Thoracic aorta (tissue), 2 donors: ENCODE data around the gene PAK4. TPM values are rescaled to one million over a fixed set of nuclear protein-coding genes. Genes with fewer than 3 reads are reported as not detected.
A peak's percentile ranks its signal among the peaks of the same experiment; 100 is the strongest.

Experiments
- ATAC-seq: fragments of 150-250 bp; one replicate; pipeline ENCODE4 v1.8.0; 2017; ENCODE audit warnings: low read depth; ENCODE audit not compliant: insufficient number of reproducible peaks, low FRiP score
- DNase-seq: peaks from one replicate; pipeline ENCODE4 v3.0.0-alpha.2; 2020; ENCODE audit warnings: low spot score
- H3K27ac ChIP-seq, 2 donors: fragments of 200-600 bp; sonication (generic); 1 replicate in 1 of 2; 2 replicates in 1 of 2; pipeline ENCODE4 v1.5.1; 2016; ENCODE audit warnings: mild to moderate bottlenecking in 2 of 2, moderate library complexity in 2 of 2
- H3K27me3 ChIP-seq: fragments of 200-600 bp; sonication (generic); replicated peaks from 2 replicates; pipeline ENCODE4 v1.6.0; 2016; ENCODE audit warnings: mild to moderate bottlenecking; ENCODE audit not compliant: insufficient read depth
- H3K36me3 ChIP-seq: fragments of 200-600 bp; sonication (generic); one replicate; pipeline ENCODE4 v1.5.1; 2016
- H3K4me1 ChIP-seq, 2 donors: fragments of 200-600 bp; sonication (generic); 1 replicate in 1 of 2; 2 replicates in 1 of 2; pipeline versions ENCODE4 v1.5.1 to v1.6.0; 2016; ENCODE audit warnings: low read depth in 2 of 2, mild to moderate bottlenecking in 1 of 2; ENCODE audit not compliant: control insufficient read depth in 1 of 2
- H3K4me3 ChIP-seq: fragments of 200-600 bp; sonication (generic); 2 replicates; pipeline ENCODE4 v1.5.1; 2016; ENCODE audit warnings: mild to moderate bottlenecking
- H3K9me3 ChIP-seq: fragments of 200-600 bp; sonication (generic); 2 replicates; pipeline ENCODE4 v1.5.1; 2016
- total RNA-seq, 2 donors: library from RNA; depleted of rRNA; stranded (reverse); fragments of >200 nt; gene quantifications; one replicate each; pipeline versions ENCODE4 v1.1.0 to v1.2.3, GENCODE V29; 2016
- TF ChIP-seq, protein P1 (sequence below): fragments of 200-600 bp; sonication (generic); IDR thresholded peaks from one replicate; pipeline ENCODE4 v1.5.1; 2019; ENCODE audit warnings: antibody characterized with exemption

Gene PAK4
- total RNA-seq, 2 donors from 2014 or later: 7.4 to 8.7 TPM

DNA sequence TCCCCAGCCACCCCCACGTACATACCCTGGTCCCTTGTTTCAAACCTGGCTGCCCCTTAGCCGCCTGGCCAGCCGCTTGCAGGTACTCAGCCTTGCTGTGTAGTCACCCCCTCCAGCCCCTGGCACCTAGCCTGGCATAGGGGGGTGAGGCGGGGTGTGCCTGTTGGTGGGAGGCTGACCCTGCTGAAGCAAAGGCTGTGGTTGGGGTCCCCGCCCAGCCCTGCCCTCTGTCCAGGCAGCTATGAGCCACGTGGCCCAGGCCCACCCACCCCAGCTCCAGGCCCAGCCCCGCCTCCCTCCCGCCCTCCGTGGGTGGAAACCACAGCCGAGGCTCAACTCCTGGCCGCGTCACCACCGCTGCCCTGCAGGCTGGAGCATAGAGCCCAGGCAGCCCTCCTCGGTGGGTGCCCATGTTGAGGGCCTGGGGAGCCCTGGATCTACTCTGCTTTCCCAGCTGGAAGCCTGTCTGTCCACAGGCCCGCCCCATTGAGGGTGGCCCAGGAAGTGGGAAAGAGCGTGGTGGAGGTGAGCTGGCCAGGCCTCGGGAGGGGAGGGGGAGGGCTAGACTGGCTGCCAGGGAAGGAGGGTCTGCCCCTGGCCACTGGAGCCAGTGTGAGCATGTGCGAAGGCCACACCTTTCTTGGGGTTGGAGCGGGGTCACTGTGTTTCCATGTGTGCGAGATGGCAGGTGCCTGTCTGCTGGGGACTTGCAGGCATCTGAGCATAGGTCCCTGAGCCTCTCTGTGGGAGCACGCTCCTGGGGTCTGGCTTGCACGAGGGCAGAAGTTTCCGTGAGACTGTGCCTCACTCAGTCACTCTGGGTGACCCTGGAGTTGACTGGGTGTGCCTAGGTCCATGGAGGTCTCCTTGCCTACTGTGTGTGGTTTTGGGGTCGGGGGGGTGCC, 31.0 kb downstream of the PAK4 start:
- no peaks in the 10 kb centered on the region for H3K36me3 ChIP-seq
- H3K27me3 ChIP-seq: no peaks in the 10 kb centered on the region
- no peaks in the 10 kb centered on the region for H3K9me3 ChIP-seq
- no peak for ATAC-seq
- H3K27ac ChIP-seq: no peak overlapping the region
- peak overlapping the region; percentile 42 for H3K4me3 ChIP-seq
- TF ChIP-seq, protein P1, sequence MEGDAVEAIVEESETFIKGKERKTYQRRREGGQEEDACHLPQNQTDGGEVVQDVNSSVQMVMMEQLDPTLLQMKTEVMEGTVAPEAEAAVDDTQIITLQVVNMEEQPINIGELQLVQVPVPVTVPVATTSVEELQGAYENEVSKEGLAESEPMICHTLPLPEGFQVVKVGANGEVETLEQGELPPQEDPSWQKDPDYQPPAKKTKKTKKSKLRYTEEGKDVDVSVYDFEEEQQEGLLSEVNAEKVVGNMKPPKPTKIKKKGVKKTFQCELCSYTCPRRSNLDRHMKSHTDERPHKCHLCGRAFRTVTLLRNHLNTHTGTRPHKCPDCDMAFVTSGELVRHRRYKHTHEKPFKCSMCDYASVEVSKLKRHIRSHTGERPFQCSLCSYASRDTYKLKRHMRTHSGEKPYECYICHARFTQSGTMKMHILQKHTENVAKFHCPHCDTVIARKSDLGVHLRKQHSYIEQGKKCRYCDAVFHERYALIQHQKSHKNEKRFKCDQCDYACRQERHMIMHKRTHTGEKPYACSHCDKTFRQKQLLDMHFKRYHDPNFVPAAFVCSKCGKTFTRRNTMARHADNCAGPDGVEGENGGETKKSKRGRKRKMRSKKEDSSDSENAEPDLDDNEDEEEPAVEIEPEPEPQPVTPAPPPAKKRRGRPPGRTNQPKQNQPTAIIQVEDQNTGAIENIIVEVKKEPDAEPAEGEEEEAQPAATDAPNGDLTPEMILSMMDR: no peak
- H3K4me1 ChIP-seq: peaks cover 25 to 48% of the 10 kb centered on the region in 2 donors
- no peak for DNase-seq

DNA sequence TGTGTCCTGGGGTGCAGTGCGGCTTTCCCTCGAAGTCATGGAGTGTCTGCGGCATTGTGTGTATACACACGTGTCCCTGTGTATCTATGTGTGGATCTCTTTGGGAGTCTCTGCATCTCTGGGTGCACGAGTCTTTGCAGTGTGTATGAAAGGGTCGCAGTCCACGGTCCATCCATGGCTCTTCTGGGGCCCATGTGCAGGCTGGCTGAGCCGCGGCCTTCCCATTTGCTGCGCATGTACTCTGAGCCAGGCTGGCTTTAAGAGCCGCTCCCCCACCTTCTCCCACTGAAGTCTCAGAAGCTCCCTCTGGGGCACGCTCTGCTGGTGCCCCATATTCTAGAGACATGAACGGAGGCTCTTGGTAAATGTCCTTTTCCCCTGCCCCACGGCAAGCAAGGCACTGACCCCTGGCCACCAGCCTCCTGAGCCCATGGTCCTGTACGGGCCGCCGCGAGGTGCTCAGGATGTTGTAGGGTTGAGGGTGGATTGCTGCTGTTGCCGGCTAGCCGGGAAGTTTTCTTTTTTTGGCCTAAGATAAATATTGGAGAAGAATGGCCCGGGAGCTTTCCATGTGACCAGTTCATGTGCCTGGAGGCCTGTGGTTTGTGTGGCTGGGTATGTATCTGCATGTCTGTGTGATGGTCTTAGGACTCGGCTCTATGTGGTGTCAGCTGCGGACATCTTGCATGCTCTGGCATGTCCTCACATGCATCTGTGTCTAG, 31.9 kb downstream of the PAK4 start:
- ATAC-seq: no peak
- DNase-seq: no peak
- TF ChIP-seq, protein P1: no peak
- Histone ChIP-seq H3K27me3 (no peaks in the 10 kb centered on the region), H3K4me3 (peak overlapping the region; percentile 42), H3K27ac (no peak overlapping the region), H3K9me3 (no peaks in the 10 kb centered on the region), H3K36me3 (no peaks in the 10 kb centered on the region), H3K4me1 (peaks cover 25 to 48% of the 10 kb centered on the region in 2 donors)

DNA sequence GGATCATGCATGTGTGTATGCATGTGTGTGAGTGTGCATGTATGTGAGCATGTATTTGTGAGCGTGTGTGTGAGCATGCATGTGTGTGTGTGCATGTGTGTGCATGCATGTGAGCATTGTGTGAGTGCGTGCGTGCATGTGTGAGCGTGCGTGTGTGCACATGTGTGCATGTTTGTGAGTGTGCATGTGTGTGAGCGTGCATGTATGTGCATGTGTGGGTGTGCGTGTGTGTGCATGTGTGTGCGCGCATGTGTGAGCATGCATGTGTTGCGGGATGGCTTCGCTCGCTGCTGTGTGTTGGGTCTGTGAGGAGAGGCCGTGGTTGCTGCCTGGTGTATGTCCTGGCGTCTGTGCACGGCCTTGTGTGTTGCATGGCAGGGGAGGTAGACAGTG, 32.4 kb downstream of the PAK4 start:
- H3K4me3 ChIP-seq: no peak overlapping the region
- H3K4me1 ChIP-seq: peaks cover 25 to 48% of the 10 kb centered on the region in 2 donors
- H3K27ac ChIP-seq: no peak overlapping the region
- TF ChIP-seq, protein P1: no peak
- no peaks in the 10 kb centered on the region for H3K36me3 ChIP-seq
- H3K9me3 ChIP-seq: no peaks in the 10 kb centered on the region
- ATAC-seq (no peak), DNase-seq (no peak)
- H3K27me3 ChIP-seq: no peaks in the 10 kb centered on the region

DNA sequence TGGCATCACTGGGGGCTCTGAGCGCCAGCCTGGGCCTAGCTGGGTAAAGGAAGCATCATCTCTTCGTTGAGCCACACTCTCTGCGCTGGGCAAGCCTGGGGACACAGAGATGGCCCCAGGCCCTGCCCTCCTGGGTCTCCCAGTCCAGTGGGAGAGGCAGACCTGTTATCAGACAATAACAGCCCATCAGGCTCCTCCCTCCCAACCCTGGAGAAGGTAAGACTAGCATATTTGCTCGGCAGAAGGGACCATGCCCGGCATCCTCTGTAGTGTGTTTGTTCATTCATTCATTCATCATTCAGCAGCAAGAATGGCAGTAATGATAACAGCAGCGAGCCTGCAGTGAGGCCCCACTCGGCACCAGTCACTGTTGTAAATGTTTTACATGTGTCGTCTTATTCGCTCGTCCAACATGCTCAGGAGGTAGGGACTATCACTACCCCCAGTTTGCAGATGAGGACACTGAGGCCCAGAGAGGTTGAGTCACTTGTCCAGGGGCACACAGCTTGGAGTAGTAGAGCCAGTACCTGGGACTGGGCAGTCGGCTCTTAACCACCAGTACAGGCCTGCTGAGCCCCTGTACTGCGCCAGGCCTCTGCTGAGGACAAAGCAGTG, 33.2 kb downstream of the PAK4 start:
- H3K4me1 ChIP-seq: peaks cover 25 to 48% of the 10 kb centered on the region in 2 donors
- no peak overlapping the region for H3K4me3 ChIP-seq
- DNase-seq (no peak), ATAC-seq (no peak)
- TF ChIP-seq, protein P1: no peak
- H3K27ac ChIP-seq: no peak overlapping the region
- no peaks in the 10 kb centered on the region for H3K27me3 ChIP-seq
- H3K9me3 ChIP-seq: no peaks in the 10 kb centered on the region
- H3K36me3 ChIP-seq: no peaks in the 10 kb centered on the region

DNA sequence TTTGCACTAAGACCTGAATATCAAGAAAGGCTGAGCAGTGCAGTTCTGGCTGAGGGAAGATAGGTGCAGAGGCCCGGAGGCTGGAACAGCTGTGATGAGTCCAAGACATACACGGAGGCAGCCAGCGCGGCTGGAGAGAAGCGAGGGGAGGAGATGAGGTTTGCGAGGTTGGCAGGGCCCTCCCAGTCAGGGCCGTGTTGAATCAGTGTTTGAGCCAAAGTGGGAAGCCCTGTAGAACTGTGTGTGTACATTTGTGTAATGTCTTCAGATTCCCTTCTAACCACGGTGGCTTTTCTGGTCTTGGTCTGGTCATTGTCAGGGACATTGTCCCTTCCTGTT, 34.9 kb downstream of the PAK4 start:
- DNase-seq (peak; percentile 30), ATAC-seq (peak; percentile 78)
- H3K27ac ChIP-seq: peak overlapping the region; percentile 40 to 45
- H3K4me3 ChIP-seq: no peak overlapping the region
- no peaks in the 10 kb centered on the region for H3K27me3 ChIP-seq
- peaks cover 25 to 48% of the 10 kb centered on the region in 2 donors for H3K4me1 ChIP-seq
- no peaks in the 10 kb centered on the region for H3K9me3 ChIP-seq
- TF ChIP-seq, protein P1: no peak
- H3K36me3 ChIP-seq: no peaks in the 10 kb centered on the region
